H9 (cell line): Measurements from ENCODE around the gene NUTM2D. TPM values are rescaled to one million over a fixed set of nuclear protein-coding genes. Genes with fewer than 3 reads are reported as not detected.
"Not testable (repeated sequence)": the region's sequence is repeated elsewhere in the genome, so short reads cannot be mapped to it uniquely, and the experiment has no call there.

ENCODE experiments used
- DNase-seq: peaks from one replicate; pipeline ENCODE4 v3.0.0-alpha.2; 2017
- H2AFZ ChIP-seq: one replicate; pipeline ENCODE4 v1.6.1; 2013; ENCODE audit warnings: mild to moderate bottlenecking, low read length, control low read depth, moderate library complexity
- H2AK5ac ChIP-seq: 2 replicates; pipeline ENCODE4 v1.6.1; 2013; ENCODE audit warnings: low read length, control low read depth, mixed read lengths; ENCODE audit not compliant: insufficient read length
- H2BK120ac ChIP-seq: one replicate; pipeline ENCODE4 v1.6.1; 2013; ENCODE audit warnings: low read depth, mild to moderate bottlenecking, low read length, control low read depth, inconsistent platforms; ENCODE audit not compliant: poor library complexity, severe bottlenecking
- H2BK12ac ChIP-seq: 2 replicates; pipeline ENCODE4 v1.6.1; 2013; ENCODE audit warnings: low read length, control low read depth, mixed read lengths, low read depth; ENCODE audit not compliant: insufficient read length
- H2BK15ac ChIP-seq: 2 replicates; pipeline ENCODE4 v1.6.1; 2013; ENCODE audit warnings: low read depth, low read length, control low read depth
- H2BK20ac ChIP-seq: one replicate; pipeline ENCODE4 v1.6.1; 2013; ENCODE audit warnings: low read depth, mild to moderate bottlenecking, low read length, control low read depth, inconsistent platforms; ENCODE audit not compliant: poor library complexity, severe bottlenecking
- H2BK5ac ChIP-seq: 2 replicates; pipeline ENCODE4 v1.6.1; 2013; ENCODE audit warnings: low read length, control low read depth, mixed read lengths; ENCODE audit not compliant: insufficient read length
- H3K14ac ChIP-seq: 2 replicates; pipeline ENCODE4 v1.6.1; 2013; ENCODE audit warnings: low read length, control low read depth; ENCODE audit not compliant: insufficient read depth
- H3K18ac ChIP-seq: 2 replicates; pipeline ENCODE4 v1.6.1; 2013; ENCODE audit warnings: low read depth, mild to moderate bottlenecking, mixed read lengths, low read length, control low read depth; ENCODE audit not compliant: insufficient read length
- H3K23ac ChIP-seq: 2 replicates; pipeline ENCODE4 v1.6.1; 2013; ENCODE audit warnings: low read length, control low read depth, mixed read lengths, low read depth; ENCODE audit not compliant: insufficient read length
- H3K23me2 ChIP-seq: 2 replicates; pipeline ENCODE4 v1.6.1; 2013; ENCODE audit warnings: low read depth, mild to moderate bottlenecking, mixed read lengths, low read length, control low read depth; ENCODE audit not compliant: insufficient read length, poor library complexity, severe bottlenecking
- H3K27ac ChIP-seq: 2 replicates; pipeline ENCODE4 v1.5.1; 2013; ENCODE audit warnings: low read length, control low read depth, mixed read lengths, low read depth; ENCODE audit not compliant: insufficient read length
- H3K27me3 ChIP-seq: 2 replicates; pipeline ENCODE4 v1.6.1; 2013; ENCODE audit warnings: low read length, control low read depth, inconsistent platforms; ENCODE audit not compliant: insufficient read depth
- H3K4ac ChIP-seq: 2 replicates; pipeline ENCODE4 v1.6.1; 2013; ENCODE audit warnings: low read depth, mild to moderate bottlenecking, control low read depth, inconsistent platforms, low read length, moderate library complexity
- H3K4me1 ChIP-seq: 2 replicates; pipeline ENCODE4 v1.6.1; 2013; ENCODE audit warnings: low read length, control low read depth, inconsistent platforms; ENCODE audit not compliant: insufficient read depth
- H3K4me2 ChIP-seq: 2 replicates; pipeline ENCODE4 v1.6.1; 2013; ENCODE audit warnings: low read length, control low read depth, mixed read lengths; ENCODE audit not compliant: insufficient read length, insufficient read depth
- H3K56ac ChIP-seq: 2 replicates; pipeline ENCODE4 v1.6.1; 2013; ENCODE audit warnings: low read depth, mild to moderate bottlenecking, mixed read lengths, low read length, control low read depth; ENCODE audit not compliant: insufficient read length
- H3K79me1 ChIP-seq: 2 replicates; pipeline ENCODE4 v1.6.1; 2013; ENCODE audit warnings: low read depth, mild to moderate bottlenecking, moderate library complexity, low read length, control low read depth, inconsistent platforms; ENCODE audit not compliant: insufficient read depth, poor library complexity, severe bottlenecking
- H3K79me2 ChIP-seq: 2 replicates; pipeline ENCODE4 v1.6.1; 2013; ENCODE audit warnings: low read length, control low read depth, inconsistent platforms; ENCODE audit not compliant: insufficient read depth
- H3K9ac ChIP-seq: 2 replicates; pipeline ENCODE4 v1.6.1; 2013; ENCODE audit warnings: low read length, control low read depth, mixed read lengths; ENCODE audit not compliant: insufficient read length; ENCODE audit errors: extremely low read depth
- H3K9me3 ChIP-seq: one replicate; pipeline ENCODE4 v1.6.1; 2013; ENCODE audit warnings: low read depth, low read length, inconsistent platforms; ENCODE audit not compliant: control insufficient read depth
- H3T11ph ChIP-seq: one replicate; pipeline ENCODE4 v1.6.1; 2013; ENCODE audit warnings: mild to moderate bottlenecking, low read length, control low read depth, inconsistent platforms
- H4K20me1 ChIP-seq: one replicate; pipeline ENCODE4 v1.6.1; 2013; ENCODE audit not compliant: control insufficient read depth, insufficient read length, insufficient read depth
- H4K5ac ChIP-seq: 2 replicates; pipeline ENCODE4 v1.6.1; 2013; ENCODE audit warnings: low read depth, mild to moderate bottlenecking, mixed read lengths, low read length, control low read depth; ENCODE audit not compliant: insufficient read length
- H4K8ac ChIP-seq: replicated peaks from 2 replicates; pipeline ENCODE4 v1.6.1; 2013; ENCODE audit warnings: low read length, control low read depth, mixed read lengths, low read depth; ENCODE audit not compliant: insufficient read length
- H4K91ac ChIP-seq: 2 replicates; pipeline ENCODE4 v1.6.1; 2013; ENCODE audit warnings: low read depth, mild to moderate bottlenecking, moderate library complexity, mixed read lengths, low read length, control low read depth; ENCODE audit not compliant: insufficient read length
- H3K27ac Mint-ChIP-seq, 3 experiments: 2 replicates in 2 of 3; 3 replicates in 1 of 3; pipeline ENCODE4 v1.8.0; 2020 to 2021; ENCODE audit warnings: mixed read lengths in 3 of 3, mild to moderate bottlenecking in 1 of 3, moderate library complexity in 1 of 3
- H3K27me3 Mint-ChIP-seq: 2 replicates; pipeline ENCODE4 v1.8.0; 2021; ENCODE audit warnings: low read depth, mild to moderate bottlenecking, moderate library complexity, mixed read lengths
- H3K36me3 Mint-ChIP-seq, 3 experiments: 2 replicates in 2 of 3; 3 replicates in 1 of 3; pipeline ENCODE4 v1.8.0; 2020 to 2021; ENCODE audit warnings: low read depth in 3 of 3, mixed read lengths in 3 of 3; ENCODE audit not compliant: insufficient read depth in 1 of 3
- H3K4me1 Mint-ChIP-seq, 2 experiments: 2 replicates each; pipeline ENCODE4 v1.8.0; 2020; ENCODE audit warnings: mixed read lengths in 2 of 2
- H3K4me3 Mint-ChIP-seq, 2 experiments: 2 replicates in 1 of 2; 3 replicates in 1 of 2; pipeline ENCODE4 v1.8.0; 2020 to 2021; ENCODE audit warnings: mild to moderate bottlenecking in 2 of 2, mixed read lengths in 2 of 2, moderate library complexity in 1 of 2
- H3K9me3 Mint-ChIP-seq, 2 experiments: 2 replicates in 1 of 2; 3 replicates in 1 of 2; pipeline ENCODE4 v1.8.0; 2020; ENCODE audit warnings: mild to moderate bottlenecking in 2 of 2, mixed read lengths in 2 of 2, moderate library complexity in 1 of 2
- WGBS: extraction: QIAGEN DNeasy Blood & Tissue Kit; methylation state at CpG from one replicate; pipeline ENCODE4 v1.1.7; 2013; ENCODE audit warnings: missing lambda C conversion rate, low lambda C conversion rate, mixed read lengths; ENCODE audit not compliant: insufficient read length; ENCODE audit errors: extremely low coverage; 5-methylcytosine and 5-hydroxymethylcytosine counted together
- long read RNA-seq: library from polyadenylated mRNA; unstranded; transcript quantifications from one replicate; pipeline ENCODE4 v2.0.0, GENCODE V29; 2020
- total RNA-seq: library from RNA; stranded (reverse); gene quantifications from 2 replicates; pipeline ENCODE4 v1.2.1, GENCODE V29; 2021

NUTM2D gene, protein sequence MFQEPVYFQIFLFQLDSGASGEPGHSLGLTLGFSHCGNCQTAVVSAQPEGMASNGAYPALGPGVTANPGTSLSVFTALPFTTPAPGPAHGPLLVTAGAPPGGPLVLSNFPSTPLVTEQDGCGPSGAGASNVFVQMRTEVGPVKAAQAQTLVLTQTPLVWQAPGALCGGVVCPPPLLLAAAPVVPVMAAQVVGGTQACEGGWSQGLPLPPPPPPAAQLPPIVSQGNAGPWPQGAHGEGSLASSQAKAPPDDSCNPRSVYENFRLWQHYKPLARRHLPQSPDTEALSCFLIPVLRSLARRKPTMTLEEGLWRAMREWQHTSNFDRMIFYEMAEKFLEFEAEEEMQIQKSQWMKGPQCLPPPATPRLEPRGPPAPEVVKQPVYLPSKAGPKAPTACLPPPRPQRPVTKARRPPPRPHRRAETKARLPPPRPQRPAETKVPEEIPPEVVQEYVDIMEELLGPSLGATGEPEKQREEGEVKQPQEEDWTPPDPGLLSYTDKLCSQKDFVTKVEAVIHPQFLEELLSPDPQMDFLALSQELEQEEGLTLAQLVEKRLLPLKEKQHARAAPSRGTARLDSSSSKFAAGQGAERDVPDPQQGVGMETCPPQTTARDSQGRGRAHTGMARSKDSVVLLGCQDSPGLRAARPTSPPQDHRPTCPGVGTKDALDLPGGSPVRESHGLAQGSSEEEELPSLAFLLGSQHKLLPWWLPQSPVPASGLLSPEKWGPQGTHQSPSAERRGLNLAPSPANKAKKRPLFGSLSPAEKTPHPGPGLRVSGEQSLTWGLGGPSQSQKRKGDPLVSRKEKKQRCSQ
- 2.3 and 3.5 TPM in 2 replicates for total RNA-seq
- long read RNA-seq = 0 reads

GRCh38 chr10:87357444-87357843, at the start of gene NUTM2D:
TSS of gene NUTM2D (plus strand) at chr10:87357744. CDS start at chr10:87358266, 522 bp downstream.
- WGBS = no CpG with 5 or more reads among the region's 3 CpGs
- H2BK20ac ChIP-seq, H3K27me3 ChIP-seq, H3K4me2 ChIP-seq, H3K27ac Mint-ChIP-seq, H4K20me1 ChIP-seq, H3K27me3 Mint-ChIP-seq, H3K9me3 Mint-ChIP-seq, H2AK5ac ChIP-seq, H3K27ac ChIP-seq, H4K5ac ChIP-seq, H3K18ac ChIP-seq, H3K23me2 ChIP-seq, H3K4ac ChIP-seq, H2BK12ac ChIP-seq, H4K91ac ChIP-seq, H3K9ac ChIP-seq, H4K8ac ChIP-seq, H2BK120ac ChIP-seq, H3K23ac ChIP-seq, H3K14ac ChIP-seq, H3T11ph ChIP-seq, H3K9me3 ChIP-seq, H2BK5ac ChIP-seq, H2BK15ac ChIP-seq, H3K4me3 Mint-ChIP-seq, H3K4me1 ChIP-seq, H3K79me2 ChIP-seq, DNase-seq, H3K79me1 ChIP-seq, H3K4me1 Mint-ChIP-seq, H3K36me3 Mint-ChIP-seq, H3K56ac ChIP-seq, H2AFZ ChIP-seq: not testable (repeated sequence)

DNA sequence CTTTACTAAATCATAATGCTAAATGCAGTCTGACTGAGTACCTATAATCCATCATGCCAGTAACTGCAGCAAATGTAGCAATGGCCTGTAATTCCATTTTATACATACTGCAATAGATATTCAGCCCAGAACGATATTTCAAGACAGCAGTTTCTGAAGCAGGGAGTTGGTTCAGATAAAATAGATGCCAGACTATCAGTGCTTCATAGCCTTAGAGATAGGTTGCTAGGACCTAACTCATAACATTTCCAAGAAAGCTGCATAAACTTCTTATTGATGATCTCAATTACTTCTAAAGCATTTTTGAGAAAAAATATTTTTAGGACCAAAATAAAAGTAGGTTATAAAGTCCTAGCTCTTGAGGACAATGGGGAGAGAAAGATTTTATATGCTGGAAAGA, 48.8 kb upstream of the NUTM2D start:
- not testable (repeated sequence) for H3T11ph ChIP-seq, H2BK120ac ChIP-seq, H2BK20ac ChIP-seq, H3K56ac ChIP-seq, H2AK5ac ChIP-seq, H4K8ac ChIP-seq, H3K4me1 ChIP-seq, H3K9me3 ChIP-seq, H3K4me1 Mint-ChIP-seq, H4K91ac ChIP-seq, H3K23ac ChIP-seq, H3K27me3 ChIP-seq, H3K4ac ChIP-seq, H3K27me3 Mint-ChIP-seq, H2AFZ ChIP-seq, H2BK15ac ChIP-seq, DNase-seq, H2BK5ac ChIP-seq, H3K9ac ChIP-seq, H3K9me3 Mint-ChIP-seq, H3K4me2 ChIP-seq, H3K79me1 ChIP-seq, H3K4me3 Mint-ChIP-seq, H2BK12ac ChIP-seq, H3K27ac ChIP-seq, H3K36me3 Mint-ChIP-seq, H3K79me2 ChIP-seq, H3K18ac ChIP-seq, H3K27ac Mint-ChIP-seq, H4K20me1 ChIP-seq, H3K14ac ChIP-seq, H4K5ac ChIP-seq, H3K23me2 ChIP-seq
- no CpG with 5 or more reads among the region's 1 CpG for WGBS
